Neural progenitor cell (in vitro differentiated cells): ENCODE measurements around the gene CUL1. TPM values are rescaled to one million over a fixed set of nuclear protein-coding genes. Genes with fewer than 3 reads are reported as not detected.
A peak's percentile ranks its signal among the peaks of the same experiment; 100 is the strongest.

ENCODE experiments used
- DNase-seq: peaks from one replicate; pipeline ENCODE4 v3.0.0-alpha.2; 2016; ENCODE audit warnings: low spot score
- H2AFZ ChIP-seq: fragments of 200-600 bp; sonication (generic); replicated peaks from 2 replicates; pipeline ENCODE4 v1.6.1; 2016; ENCODE audit warnings: antibody characterized with exemption
- H3F3A ChIP-seq: fragments of 200-600 bp; sonication (generic); 2 replicates; pipeline ENCODE4 v1.6.1; 2016; ENCODE audit warnings: antibody characterized with exemption, low read depth
- H3K27ac ChIP-seq: fragments of 200-600 bp; sonication (generic); 2 replicates; pipeline ENCODE4 v1.5.1; 2016; ENCODE audit warnings: mild to moderate bottlenecking
- H3K27me3 ChIP-seq: fragments of 200-600 bp; sonication (generic); 2 replicates; pipeline ENCODE4 v1.6.1; 2016; ENCODE audit warnings: mild to moderate bottlenecking, moderate library complexity
- H3K36me3 ChIP-seq: fragments of 200-600 bp; sonication (generic); 2 replicates; pipeline ENCODE4 v1.5.1; 2016
- H3K4me1 ChIP-seq: fragments of 200-600 bp; sonication (generic); 2 replicates; pipeline ENCODE4 v1.6.1; 2016; ENCODE audit warnings: mixed run types
- H3K4me2 ChIP-seq: fragments of 200-600 bp; sonication (generic); 2 replicates; pipeline ENCODE4 v1.6.1; 2016
- H3K4me3 ChIP-seq: fragments of 200-600 bp; sonication (generic); 2 replicates; pipeline ENCODE4 v1.5.1; 2016
- H3K79me2 ChIP-seq: fragments of 200-600 bp; sonication (generic); 2 replicates; pipeline ENCODE4 v1.6.1; 2016; ENCODE audit warnings: low read depth
- H3K9ac ChIP-seq: fragments of 200-600 bp; sonication (generic); 2 replicates; pipeline ENCODE4 v1.6.1; 2016
- H3K9me3 ChIP-seq: fragments of 200-600 bp; sonication (generic); 2 replicates; pipeline ENCODE4 v1.5.1; 2016; ENCODE audit warnings: low read depth
- H4K20me1 ChIP-seq: fragments of 200-600 bp; sonication (generic); 2 replicates; pipeline ENCODE4 v1.6.1; 2016; ENCODE audit warnings: low read depth
- H3K27ac Mint-ChIP-seq: 3 replicates; pipeline ENCODE4 v1.8.0; 2021; ENCODE audit warnings: mixed read lengths
- H3K27me3 Mint-ChIP-seq: 2 replicates; pipeline ENCODE4 v1.8.0; 2022; ENCODE audit warnings: low read depth, mild to moderate bottlenecking, inconsistent platforms, moderate library complexity, mixed read lengths; ENCODE audit not compliant: insufficient read depth
- H3K36me3 Mint-ChIP-seq: 3 replicates; pipeline ENCODE4 v1.8.0; 2021; ENCODE audit warnings: mixed read lengths
- H3K4me1 Mint-ChIP-seq: 3 replicates; pipeline ENCODE4 v1.8.0; 2021; ENCODE audit warnings: mixed read lengths
- H3K4me3 Mint-ChIP-seq: 3 replicates; pipeline ENCODE4 v1.8.0; 2021; ENCODE audit warnings: mild to moderate bottlenecking, moderate library complexity, mixed read lengths
- H3K9me3 Mint-ChIP-seq: 3 replicates; pipeline ENCODE4 v1.8.0; 2020; ENCODE audit warnings: mixed read lengths
- CTCF ChIP-seq: fragments of 200-600 bp; sonication (generic); IDR thresholded peaks from 2 replicates; pipeline ENCODE4 v1.5.1; 2017; ENCODE audit warnings: antibody characterized with exemption, mild to moderate bottlenecking
- EZH2 ChIP-seq: fragments of 200-600 bp; sonication (generic); IDR thresholded peaks from 2 replicates; pipeline ENCODE4 v1.6.1; 2017; ENCODE audit warnings: antibody characterized with exemption, mild to moderate bottlenecking, moderate library complexity
- EZH2phosphoT487 ChIP-seq: fragments of 200-600 bp; sonication (generic); IDR thresholded peaks from 2 replicates; pipeline ENCODE4 v1.6.1; 2017; ENCODE audit warnings: antibody characterized with exemption
- total RNA-seq: library from RNA; depleted of rRNA; stranded (reverse); fragments of >200 nt; gene quantifications from 2 replicates; pipeline ENCODE4 v1.2.3, GENCODE V29; 2015; ENCODE audit warnings: low replicate concordance

The CUL1 gene
- total RNA-seq, 1 donor from 2014 or later, result 89.3 TPM

GRCh38 chr7:148799893-148800555 is 101.3 kb downstream of the CUL1 start:
- Histone ChIP-seq H3K9me3 (no peaks in the 10 kb centered on the region), H4K20me1 (no peaks in the 10 kb centered on the region), H3F3A (peaks cover 14% of the 10 kb centered on the region), H3K4me1 (no peaks in the 10 kb centered on the region), H3K79me2 (no peaks in the 10 kb centered on the region), H3K27me3 (no peaks in the 10 kb centered on the region), H3K4me3 (no peak overlapping the region), H3K4me2 (no peak overlapping the region), H3K9ac (no peak overlapping the region), H2AFZ (no peak overlapping the region), H3K27ac (no peak overlapping the region), H3K36me3 (peaks cover 13% of the 10 kb centered on the region)
- Mint-ChIP-seq H3K27me3 (peaks cover 2% of the 10 kb centered on the region), H3K9me3 (no peaks in the 10 kb centered on the region), H3K4me1 (peaks cover 6% of the 10 kb centered on the region), H3K36me3 (peaks cover 55% of the 10 kb centered on the region), H3K4me3 (no peak overlapping the region), H3K27ac (no peak overlapping the region)
- no peak for DNase-seq
- TF ChIP-seq EZH2, result no peak
- TF ChIP-seq CTCF, result no peak
- no peak for TF ChIP-seq EZH2phosphoT487

- no peaks in the 10 kb centered on the region for H3K79me2 ChIP-seq
- no peaks in the 10 kb centered on the region for H4K20me1 ChIP-seq
- H3K9ac ChIP-seq, result no peak overlapping the region
- H3K9me3 Mint-ChIP-seq, result no peaks in the 10 kb centered on the region
- H3K9me3 ChIP-seq, result no peaks in the 10 kb centered on the region
- H3K27me3 ChIP-seq, result no peaks in the 10 kb centered on the region
- H3K4me3 Mint-ChIP-seq, result no peak overlapping the region
- peaks cover 13% of the 10 kb centered on the region for H3K36me3 ChIP-seq
- no peak overlapping the region for H2AFZ ChIP-seq
- peaks cover 54% of the 10 kb centered on the region for H3K36me3 Mint-ChIP-seq
- no peak overlapping the region for H3K4me3 ChIP-seq
- H3K27ac Mint-ChIP-seq, result no peak overlapping the region
- H3K4me2 ChIP-seq, result no peak overlapping the region
- peaks cover 6% of the 10 kb centered on the region for H3K4me1 Mint-ChIP-seq
- H3K27me3 Mint-ChIP-seq, result peaks cover 2% of the 10 kb centered on the region
- H3F3A ChIP-seq, result peaks cover 16% of the 10 kb centered on the region
- no peak overlapping the region for H3K27ac ChIP-seq
- DNase-seq, result no peak
- TF ChIP-seq EZH2 (no peak), CTCF (no peak), EZH2phosphoT487 (no peak)
- no peaks in the 10 kb centered on the region for H3K4me1 ChIP-seq
Measured at GRCh38 chr7:148800677-148801076, 102.0 kb downstream of the CUL1 start.

- Histone ChIP-seq H3K4me3 (no peak overlapping the region), H3K4me1 (no peaks in the 10 kb centered on the region), H4K20me1 (no peaks in the 10 kb centered on the region), H3K4me2 (no peak overlapping the region), H3F3A (peaks cover 27% of the 10 kb centered on the region), H3K27me3 (no peaks in the 10 kb centered on the region), H3K9me3 (no peaks in the 10 kb centered on the region), H3K79me2 (no peaks in the 10 kb centered on the region), H3K9ac (no peak overlapping the region), H3K27ac (no peak overlapping the region), H2AFZ (no peak overlapping the region), H3K36me3 (peaks cover 13% of the 10 kb centered on the region)
- DNase-seq, result no peak
- Mint-ChIP-seq H3K27ac (peak overlapping the region; percentile 6), H3K4me1 (no peaks in the 10 kb centered on the region), H3K4me3 (no peak overlapping the region), H3K27me3 (peaks cover 2% of the 10 kb centered on the region), H3K36me3 (peaks cover 57% of the 10 kb centered on the region), H3K9me3 (no peaks in the 10 kb centered on the region)
- TF ChIP-seq EZH2 (no peak), CTCF (no peak), EZH2phosphoT487 (no peak)
Measured at GRCh38 chr7:148802101-148802493, 103.4 kb downstream of the CUL1 start.
